Mesenchymal stem cell (in vitro differentiated cells and primary cell): Measurements from ENCODE around the gene SERP2.

ENCODE experiments used
- DNase-seq: peaks from one replicate; pipeline ENCODE4 v3.0.0-alpha.2; 2013
- H2AFZ ChIP-seq: one replicate; pipeline ENCODE4 v1.6.1; 2013; ENCODE audit warnings: low read depth, mild to moderate bottlenecking, control low read depth, inconsistent platforms, low read length, moderate library complexity
- H2AK5ac ChIP-seq: 2 replicates; pipeline ENCODE4 v1.6.1; 2013; ENCODE audit warnings: low read length, moderate library complexity, mild to moderate bottlenecking, inconsistent platforms; ENCODE audit not compliant: severe bottlenecking
- H2BK120ac ChIP-seq: one replicate; pipeline ENCODE4 v1.6.1; 2013; ENCODE audit warnings: low read depth, mild to moderate bottlenecking, inconsistent platforms, low read length, moderate library complexity
- H2BK12ac ChIP-seq, 2 experiments: one replicate each; pipeline ENCODE4 v1.6.1; 2013; ENCODE audit warnings: inconsistent platforms in 2 of 2, low read length in 2 of 2, mild to moderate bottlenecking in 2 of 2, moderate library complexity in 2 of 2, control low read depth in 1 of 2
- H2BK15ac ChIP-seq: one replicate; pipeline ENCODE4 v1.6.1; 2013; ENCODE audit warnings: mild to moderate bottlenecking, low read depth, inconsistent platforms; ENCODE audit not compliant: poor library complexity, severe bottlenecking
- H2BK5ac ChIP-seq: 2 replicates; pipeline ENCODE4 v1.6.1; 2013; ENCODE audit warnings: low read depth, mild to moderate bottlenecking, low read length, control low read depth, inconsistent platforms; ENCODE audit not compliant: poor library complexity, severe bottlenecking
- H3K14ac ChIP-seq, 2 experiments: one replicate each; pipeline ENCODE4 v1.6.1; 2013; ENCODE audit warnings: inconsistent platforms in 2 of 2, low read length in 2 of 2, control low read depth in 1 of 2, mild to moderate bottlenecking in 1 of 2, moderate library complexity in 1 of 2
- H3K18ac ChIP-seq, 2 experiments: one replicate each; pipeline ENCODE4 v1.6.1; 2013; ENCODE audit warnings: inconsistent platforms in 2 of 2, low read length in 2 of 2, control low read depth in 1 of 2, low read depth in 1 of 2, mild to moderate bottlenecking in 1 of 2
- H3K23ac ChIP-seq, 2 experiments: one replicate each; pipeline ENCODE4 v1.6.1; 2013; ENCODE audit warnings: inconsistent platforms in 2 of 2, low read length in 2 of 2, mild to moderate bottlenecking in 2 of 2, moderate library complexity in 2 of 2, control low read depth in 1 of 2
- H3K27ac ChIP-seq: 2 replicates; pipeline ENCODE4 v1.5.1; 2013; ENCODE audit warnings: mild to moderate bottlenecking, moderate library complexity, low read length, control low read depth, inconsistent platforms; ENCODE audit not compliant: poor library complexity, severe bottlenecking
- H3K27me3 ChIP-seq, 2 experiments: 2 replicates each; pipeline versions ENCODE4 v1.6.1 to v1.7.0; 2013; ENCODE audit warnings: low read length in 2 of 2, mild to moderate bottlenecking in 2 of 2, moderate library complexity in 2 of 2, control low read depth in 1 of 2, inconsistent platforms in 1 of 2; ENCODE audit not compliant: control insufficient read depth in 1 of 2, insufficient read depth in 1 of 2
- H3K36me3 ChIP-seq, 2 experiments: 2 replicates each; pipeline versions ENCODE4 v1.6.1 to v1.7.0; 2013; ENCODE audit warnings: low read length in 2 of 2, control low read depth in 1 of 2, inconsistent platforms in 1 of 2, low read depth in 1 of 2, mild to moderate bottlenecking in 1 of 2; ENCODE audit not compliant: insufficient read depth in 2 of 2, control insufficient read depth in 1 of 2
- H3K4ac ChIP-seq, 2 experiments: one replicate each; pipeline ENCODE4 v1.6.1; 2013; ENCODE audit warnings: inconsistent platforms in 2 of 2, low read length in 2 of 2, mild to moderate bottlenecking in 2 of 2, moderate library complexity in 2 of 2, control low read depth in 1 of 2, low read depth in 1 of 2
- H3K4me1 ChIP-seq: 2 replicates; pipeline ENCODE4 v1.6.1; 2013; ENCODE audit warnings: low read depth, low read length, control low read depth; ENCODE audit not compliant: control insufficient read depth, insufficient read depth
- H3K4me2 ChIP-seq: 2 replicates; pipeline ENCODE4 v1.6.1; 2013; ENCODE audit warnings: low read length, mild to moderate bottlenecking, inconsistent platforms; ENCODE audit not compliant: poor library complexity, severe bottlenecking
- H3K4me3 ChIP-seq, 2 experiments: 2 replicates each; pipeline versions ENCODE4 v1.5.1 to v1.7.0; 2013; ENCODE audit warnings: low read length in 2 of 2, mild to moderate bottlenecking in 2 of 2, control low read depth in 1 of 2, low read depth in 1 of 2; ENCODE audit not compliant: insufficient read depth in 1 of 2
- H3K79me1 ChIP-seq: replicated peaks from 2 replicates; pipeline ENCODE4 v1.6.1; 2013; ENCODE audit warnings: mild to moderate bottlenecking, control low read depth, low read length, inconsistent platforms; ENCODE audit not compliant: poor library complexity, severe bottlenecking
- H3K9ac ChIP-seq: 2 replicates; pipeline ENCODE4 v1.7.0; 2013; ENCODE audit warnings: mild to moderate bottlenecking, low read length, moderate library complexity
- H3K9me3 ChIP-seq: 2 replicates; pipeline ENCODE4 v1.7.0; 2013; ENCODE audit warnings: mild to moderate bottlenecking, low read length; ENCODE audit not compliant: control insufficient read depth
- H4K8ac ChIP-seq: one replicate; pipeline ENCODE4 v1.6.1; 2013; ENCODE audit warnings: inconsistent platforms, mild to moderate bottlenecking, low read length, moderate library complexity
- H4K91ac ChIP-seq: one replicate; pipeline ENCODE4 v1.6.1; 2013; ENCODE audit warnings: mild to moderate bottlenecking, low read length, inconsistent platforms
- WGBS: methylation state at CpG from one replicate; pipeline ENCODE4 v1.1.7; 2013; ENCODE audit warnings: mixed read lengths; 5-methylcytosine and 5-hydroxymethylcytosine counted together

SERP2 gene

DNA sequence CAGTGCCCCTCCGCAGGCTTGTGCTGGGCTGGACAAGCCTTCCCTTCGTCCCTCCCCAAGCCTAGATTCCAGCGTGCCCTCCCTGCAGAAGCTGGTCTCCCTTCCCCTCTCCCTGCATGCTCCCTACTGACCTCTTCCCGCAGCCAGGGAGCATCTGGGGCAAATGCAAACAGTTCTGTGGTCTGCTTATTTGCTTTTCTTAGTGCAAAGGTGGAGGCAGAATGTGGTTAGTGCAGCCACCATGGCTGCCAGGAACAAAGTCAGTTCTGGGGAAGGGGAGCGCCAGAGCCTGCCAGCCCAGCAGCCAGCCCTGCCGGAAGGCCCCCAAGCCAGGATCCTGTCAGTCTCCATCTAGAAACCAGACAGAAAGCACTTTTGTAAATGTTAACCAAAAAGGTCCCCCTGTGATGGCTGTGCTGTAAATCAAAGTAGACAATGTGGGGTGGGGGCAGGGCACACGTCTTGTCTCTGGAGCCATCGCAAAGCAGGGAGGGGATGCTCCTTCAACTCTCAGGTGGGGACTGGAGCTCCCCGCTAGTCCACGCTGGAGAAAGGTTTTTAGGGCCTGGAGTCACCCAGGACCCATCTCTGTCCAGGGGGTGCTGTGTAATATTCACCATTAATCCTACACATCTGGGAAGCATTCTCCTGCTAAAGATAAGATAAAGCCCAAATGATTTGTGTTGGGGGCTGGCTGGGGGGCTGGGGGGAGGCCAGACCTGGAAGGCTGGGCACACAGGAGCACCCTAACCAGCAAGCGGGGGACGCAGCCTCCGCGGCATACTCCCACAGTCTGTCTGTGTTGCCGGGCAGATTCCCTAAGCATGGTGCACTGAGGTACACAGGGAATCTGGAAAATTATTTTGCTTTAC is 30.9 kb downstream of the SERP2 start:
- Histone ChIP-seq H3K23ac (no peak overlapping the region), H2BK15ac (peak overlapping the region; percentile 80), H3K14ac (no peak overlapping the region), H2BK12ac (peak overlapping the region; percentile 29 to 59), H3K36me3 (no peaks in the 10 kb centered on the region), H3K18ac (peak overlapping the region; percentile 17 to 71), H3K9ac (no peak overlapping the region), H3K4ac (peak overlapping the region in 1 of 2 experiments; percentile 76), H3K27me3 (peaks cover 0 to 46% of the 10 kb centered on the region in 2 experiments), H4K8ac (peak overlapping the region; percentile 79), H3K4me2 (no peak overlapping the region), H3K27ac (no peak overlapping the region), H3K4me3 (no peak overlapping the region), H4K91ac (no peak overlapping the region), H2AFZ (no peak overlapping the region), H3K4me1 (peaks cover 20% of the 10 kb centered on the region), H2BK5ac (no peak overlapping the region), H2BK120ac (peak overlapping the region; percentile 50), H3K9me3 (no peaks in the 10 kb centered on the region), H2AK5ac (peak overlapping the region; percentile 33), H3K79me1 (no peaks in the 10 kb centered on the region)
- WGBS = 44% methylated on average over 15 of the region's 15 CpGs
- no peak for DNase-seq

DNA sequence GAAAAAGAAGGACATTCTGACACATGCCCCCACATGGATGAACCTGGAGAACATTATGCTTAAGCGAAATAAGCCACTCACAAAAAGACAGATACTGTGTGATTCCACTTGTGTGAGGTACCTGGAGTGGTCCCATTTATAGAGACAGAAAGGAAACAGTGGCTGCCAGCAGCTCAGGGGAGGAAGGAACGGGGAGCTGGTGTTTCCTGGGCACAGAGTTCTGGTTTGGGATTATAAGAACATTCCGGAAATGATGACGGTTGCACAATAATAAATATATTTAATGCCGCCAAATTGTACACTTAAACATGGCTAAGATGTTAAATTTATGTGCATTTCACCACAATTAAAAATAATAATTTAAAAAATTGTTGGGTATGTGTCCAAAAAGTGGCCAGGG is 33.0 kb downstream of the SERP2 start:
- no peaks in the 10 kb centered on the region for H3K9me3 ChIP-seq
- no peak overlapping the region for H3K9ac ChIP-seq
- H3K4me2 ChIP-seq = no peak overlapping the region
- no peak overlapping the region for H2BK5ac ChIP-seq
- H3K27ac ChIP-seq = no peak overlapping the region
- H2BK12ac ChIP-seq = no peak overlapping the region
- no peak overlapping the region for H4K91ac ChIP-seq
- H3K4me1 ChIP-seq = peaks cover 22% of the 10 kb centered on the region
- H3K23ac ChIP-seq = no peak overlapping the region
- no peaks in the 10 kb centered on the region for H3K79me1 ChIP-seq
- no peak overlapping the region for H2AFZ ChIP-seq
- H3K14ac ChIP-seq = no peak overlapping the region
- DNase-seq = no peak
- no peak overlapping the region for H3K18ac ChIP-seq
- WGBS = 100% methylated on average over 2 of the region's 5 CpGs
- H2BK120ac ChIP-seq = no peak overlapping the region
- no peak overlapping the region for H2BK15ac ChIP-seq
- no peaks in the 10 kb centered on the region for H3K36me3 ChIP-seq
- H2AK5ac ChIP-seq = no peak overlapping the region
- peaks cover 0 to 46% of the 10 kb centered on the region in 2 experiments for H3K27me3 ChIP-seq
- H3K4me3 ChIP-seq = no peak overlapping the region
- no peak overlapping the region for H3K4ac ChIP-seq
- no peak overlapping the region for H4K8ac ChIP-seq

DNA sequence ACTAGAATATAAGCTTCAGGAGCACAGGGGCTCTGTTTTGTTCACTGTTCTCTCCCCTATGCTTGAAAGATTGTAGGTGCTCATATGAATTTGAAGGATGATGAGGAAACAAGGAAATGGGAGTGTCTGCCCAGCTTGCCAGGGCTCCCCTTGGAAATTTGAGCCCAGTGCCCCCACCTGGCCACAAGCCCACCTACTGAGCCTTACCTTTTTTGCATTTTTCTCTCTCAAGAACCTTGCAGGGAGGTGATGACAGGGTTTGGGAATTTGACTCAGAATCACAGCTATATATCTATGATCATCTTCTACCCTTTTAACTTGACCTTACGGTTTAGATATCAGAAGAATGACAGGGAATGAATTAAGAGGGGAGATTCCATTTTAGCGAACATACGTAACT is 33.8 kb downstream of the SERP2 start:
- H3K27me3 ChIP-seq = peaks cover 0 to 50% of the 10 kb centered on the region in 2 experiments
- H3K4me2 ChIP-seq = no peak overlapping the region
- H3K4me1 ChIP-seq = peaks cover 22% of the 10 kb centered on the region
- H3K4me3 ChIP-seq = no peak overlapping the region
- no peak overlapping the region for H3K27ac ChIP-seq
- H2AK5ac ChIP-seq = no peak overlapping the region
- H4K8ac ChIP-seq = no peak overlapping the region
- H2BK12ac ChIP-seq = no peak overlapping the region
- no peak overlapping the region for H2BK15ac ChIP-seq
- H2AFZ ChIP-seq = no peak overlapping the region
- no peaks in the 10 kb centered on the region for H3K9me3 ChIP-seq
- H3K18ac ChIP-seq = no peak overlapping the region
- no peaks in the 10 kb centered on the region for H3K36me3 ChIP-seq
- H3K4ac ChIP-seq = no peak overlapping the region
- H4K91ac ChIP-seq = no peak overlapping the region
- no peak overlapping the region for H2BK5ac ChIP-seq
- H3K14ac ChIP-seq = no peak overlapping the region
- no peak overlapping the region for H3K9ac ChIP-seq
- H3K23ac ChIP-seq = no peak overlapping the region
- no peak for DNase-seq
- 61% methylated on average over 3 of the region's 3 CpGs for WGBS
- no peaks in the 10 kb centered on the region for H3K79me1 ChIP-seq
- H2BK120ac ChIP-seq = no peak overlapping the region

DNA sequence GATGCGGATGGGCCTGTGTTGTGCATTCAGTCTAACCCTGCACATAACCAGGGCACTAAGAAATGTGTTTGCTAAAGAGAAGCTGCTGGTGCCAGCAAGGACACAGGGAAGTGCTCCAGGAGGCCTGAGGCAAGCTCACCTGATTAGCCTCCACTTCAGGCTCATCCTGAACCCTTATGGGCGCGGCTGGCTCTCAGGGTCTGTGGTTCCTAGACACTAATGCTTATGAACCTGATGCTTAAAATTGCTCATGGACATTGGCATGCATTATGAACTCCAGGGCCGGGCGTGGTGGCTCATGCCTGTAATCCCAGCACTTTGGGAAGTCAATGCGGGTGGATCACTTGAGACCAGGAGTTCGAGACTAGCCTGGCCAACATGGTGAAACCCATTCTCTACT is 34.3 kb downstream of the SERP2 start:
- H2BK12ac ChIP-seq = no peak overlapping the region
- DNase-seq = no peak
- H3K18ac ChIP-seq = no peak overlapping the region
- peaks cover 0 to 48% of the 10 kb centered on the region in 2 experiments for H3K27me3 ChIP-seq
- no peak overlapping the region for H4K91ac ChIP-seq
- no peaks in the 10 kb centered on the region for H3K36me3 ChIP-seq
- no peaks in the 10 kb centered on the region for H3K79me1 ChIP-seq
- H3K9me3 ChIP-seq = no peaks in the 10 kb centered on the region
- H3K4me2 ChIP-seq = no peak overlapping the region
- H2AK5ac ChIP-seq = no peak overlapping the region
- no peak overlapping the region for H3K4ac ChIP-seq
- no peak overlapping the region for H3K27ac ChIP-seq
- H2AFZ ChIP-seq = no peak overlapping the region
- H3K4me1 ChIP-seq = peaks cover 21% of the 10 kb centered on the region
- H2BK5ac ChIP-seq = no peak overlapping the region
- H3K4me3 ChIP-seq = no peak overlapping the region
- no peak overlapping the region for H3K23ac ChIP-seq
- H2BK120ac ChIP-seq = no peak overlapping the region
- WGBS = 97% methylated on average over 6 of the region's 7 CpGs
- no peak overlapping the region for H4K8ac ChIP-seq
- no peak overlapping the region for H2BK15ac ChIP-seq
- no peak overlapping the region for H3K9ac ChIP-seq
- H3K14ac ChIP-seq = peak overlapping the region in 1 of 2 experiments; percentile 29
